ENCODE measurements around the gene COTL1. TPM values are rescaled to one million over a fixed set of nuclear protein-coding genes. Genes with fewer than 3 reads are reported as not detected.

COTL1 gene
- total RNA-seq, result 304 and 327 TPM in 2 replicates

GRCh38 chr16:84617791-84618580 is at the start of gene COTL1:
Gene COTL1 (minus strand): TSS chr16:84618078. CDS start chr16:84617914, 164 bp downstream.

GRCh38 chr16:84647828-84648594 is 30.1 kb upstream of the COTL1 start, which contains the start of gene KLHL36:
Gene KLHL36 (plus strand): TSS chr16:84648511. CDS start chr16:84650868, 2,357 bp downstream.

Other genes with a start within 250 kb of the COTL1 start
- not detected in 2 replicates for gene ATP2C2, start 249.5 kb downstream of the COTL1 start, total RNA-seq
- gene MEAK7, start 113.4 kb downstream of the COTL1 start, total RNA-seq, result 11.3 and 12.0 TPM in 2 replicates
- 30.8 and 31.8 TPM in 2 replicates for gene KLHL36, start 30.4 kb upstream of the COTL1 start, total RNA-seq
- gene USP10, start 81.9 kb upstream of the COTL1 start, total RNA-seq, result 49.9 and 53.8 TPM in 2 replicates
- gene CRISPLD2, start 201.9 kb upstream of the COTL1 start, total RNA-seq, result 59.3 and 75.3 TPM in 2 replicates

Measured in bronchus fibroblast of lung (primary cell).